Measurements from ENCODE around the gene TMEM114. TPM values are rescaled to one million over a fixed set of nuclear protein-coding genes. Genes with fewer than 3 reads are reported as not detected.

Gene TMEM114
- total RNA-seq, 4 donors from 2014 or later = not detected

- DNase-seq (ENCODE audit: low spot score) = no peak
- TF ChIP-seq CTCF (IDR thresholded peaks at IDR 0.05) = no peak
- ATAC-seq (ENCODE audit: low FRiP score) = no peak
These were observed 21.7 kb upstream of the TMEM114 start for GRCh38 chr16:8611886-8612600.

- no peak for DNase-seq (ENCODE audit: low spot score)
- TF ChIP-seq CTCF (IDR thresholded peaks at IDR 0.05) = no peak
- ATAC-seq (ENCODE audit: low FRiP score) = no peak
These were observed 20.8 kb upstream of the TMEM114 start for GRCh38 chr16:8611122-8611521.

GRCh38 chr16:8607214-8607613, 16.9 kb upstream of the TMEM114 start:
- no peak for TF ChIP-seq CTCF (IDR thresholded peaks at IDR 0.05)
- DNase-seq (ENCODE audit: low spot score) = no peak
- no peak for ATAC-seq (ENCODE audit: low FRiP score)

GRCh38 chr16:8605554-8605953, 15.2 kb upstream of the TMEM114 start:
- DNase-seq (ENCODE audit: low spot score) = no peak
- no peak for TF ChIP-seq CTCF (IDR thresholded peaks at IDR 0.05)

GRCh38 chr16:8600144-8600775, 9.9 kb upstream of the TMEM114 start:
- no peak for DNase-seq (ENCODE audit: low spot score)
- ATAC-seq (ENCODE audit: low FRiP score) = no peak
- no peak for TF ChIP-seq CTCF (IDR thresholded peaks at IDR 0.05)

More at GRCh38 chr16:8605554-8605953, 15.2 kb upstream of the TMEM114 start:
- ATAC-seq (ENCODE audit: low FRiP score) = no peak

GRCh38 chr16:8596581-8596980, 6.3 kb upstream of the TMEM114 start:
- TF ChIP-seq CTCF (IDR thresholded peaks at IDR 0.05) = no peak
- no peak for ATAC-seq (ENCODE audit: low FRiP score)
- DNase-seq (ENCODE audit: low spot score) = no peak

GRCh38 chr16:8595783-8596182, 5.5 kb upstream of the TMEM114 start:
- no peak for ATAC-seq (ENCODE audit: low FRiP score)
- no peak for DNase-seq (ENCODE audit: low spot score)
- TF ChIP-seq CTCF (IDR thresholded peaks at IDR 0.05) = no peak

All from omental fat pad (tissue), 4 donors.